Measurements from ENCODE around the gene NBEAL2.

The NBEAL2 gene

GRCh38 chr3:46996689-46997452 lies 17.4 kb downstream of the NBEAL2 start:
- Mint-ChIP-seq H3K9me3 (no peaks in the 10 kb centered on the region), H3K27me3 (no peaks in the 10 kb centered on the region), H3K4me3 (no peak overlapping the region), H3K4me1 (peaks cover 38% of the 10 kb centered on the region), H3K27ac (peak overlapping the region; percentile 12 to 40)
- no peak for DNase-seq
- no peak for ATAC-seq

- no peak for DNase-seq
- Mint-ChIP-seq H3K4me1 (peaks cover 38% of the 10 kb centered on the region), H3K9me3 (no peaks in the 10 kb centered on the region), H3K4me3 (no peak overlapping the region), H3K27ac (no peak overlapping the region), H3K27me3 (no peaks in the 10 kb centered on the region)
- no peak for ATAC-seq
Observed at GRCh38 chr3:46997453-46998091, 18.1 kb downstream of the NBEAL2 start.

- no peaks in the 10 kb centered on the region for H3K9me3 Mint-ChIP-seq
- H3K27ac Mint-ChIP-seq: peak overlapping the region in 1 of 2 donors; percentile 76
- no peak overlapping the region for H3K4me3 Mint-ChIP-seq
- ATAC-seq (peak; percentile 68), DNase-seq (peak; percentile 68 to 77)
- H3K27me3 Mint-ChIP-seq: no peaks in the 10 kb centered on the region
- peaks cover 38% of the 10 kb centered on the region for H3K4me1 Mint-ChIP-seq
Observed at GRCh38 chr3:46998121-46998851, 18.8 kb downstream of the NBEAL2 start.

GRCh38 chr3:46998852-46999515 lies 19.5 kb downstream of the NBEAL2 start:
- no peaks in the 10 kb centered on the region for H3K27me3 Mint-ChIP-seq
- H3K27ac Mint-ChIP-seq: peak overlapping the region in 1 of 2 donors; percentile 76
- ATAC-seq (no peak), DNase-seq (no peak)
- peaks cover 38% of the 10 kb centered on the region for H3K4me1 Mint-ChIP-seq
- no peaks in the 10 kb centered on the region for H3K9me3 Mint-ChIP-seq
- no peak overlapping the region for H3K4me3 Mint-ChIP-seq

DNA sequence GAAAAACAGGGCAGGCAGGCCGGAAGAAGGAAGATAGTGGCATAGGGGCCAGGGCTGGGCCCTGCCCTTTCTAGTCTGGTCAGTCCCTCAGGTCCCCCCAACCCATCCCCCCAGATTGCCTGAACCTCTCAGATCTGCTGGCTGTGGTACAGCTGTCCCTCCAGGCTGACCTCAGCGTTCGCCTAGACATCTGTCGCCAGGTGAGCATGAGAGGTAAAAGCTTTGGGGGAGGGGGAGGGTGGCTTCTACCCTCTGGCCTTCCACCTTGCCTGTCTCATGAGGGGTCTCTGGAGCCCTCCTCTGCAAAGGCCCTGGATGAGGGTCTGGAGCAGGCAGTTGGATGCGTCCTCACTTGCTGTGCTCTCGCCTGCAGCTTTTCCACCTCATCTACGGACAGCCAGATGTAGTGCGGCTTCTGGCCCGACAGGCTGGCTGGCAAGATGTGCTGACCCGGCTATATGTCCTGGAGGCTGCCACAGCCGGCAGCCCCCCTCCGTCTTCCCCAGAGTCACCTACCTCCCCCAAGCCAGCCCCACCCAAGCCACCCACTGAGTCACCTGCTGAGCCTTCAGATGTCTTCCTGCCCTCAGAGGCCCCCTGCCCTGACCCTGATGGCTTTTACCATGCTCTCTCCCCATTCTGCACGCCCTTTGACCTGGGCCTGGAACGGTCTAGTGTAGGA lies 20.2 kb downstream of the NBEAL2 start:
- no peaks in the 10 kb centered on the region for H3K9me3 Mint-ChIP-seq
- peaks cover 38% of the 10 kb centered on the region for H3K4me1 Mint-ChIP-seq
- no peak overlapping the region for H3K4me3 Mint-ChIP-seq
- DNase-seq: no peak
- ATAC-seq: no peak
- no peak overlapping the region for H3K27ac Mint-ChIP-seq
- H3K27me3 Mint-ChIP-seq: no peaks in the 10 kb centered on the region

GRCh38 chr3:47000198-47000815 lies 20.8 kb downstream of the NBEAL2 start:
- DNase-seq (no peak), ATAC-seq (no peak)
- Mint-ChIP-seq H3K4me1 (peaks cover 38% of the 10 kb centered on the region), H3K4me3 (no peak overlapping the region), H3K9me3 (no peaks in the 10 kb centered on the region), H3K27me3 (no peaks in the 10 kb centered on the region), H3K27ac (no peak overlapping the region)

DNA sequence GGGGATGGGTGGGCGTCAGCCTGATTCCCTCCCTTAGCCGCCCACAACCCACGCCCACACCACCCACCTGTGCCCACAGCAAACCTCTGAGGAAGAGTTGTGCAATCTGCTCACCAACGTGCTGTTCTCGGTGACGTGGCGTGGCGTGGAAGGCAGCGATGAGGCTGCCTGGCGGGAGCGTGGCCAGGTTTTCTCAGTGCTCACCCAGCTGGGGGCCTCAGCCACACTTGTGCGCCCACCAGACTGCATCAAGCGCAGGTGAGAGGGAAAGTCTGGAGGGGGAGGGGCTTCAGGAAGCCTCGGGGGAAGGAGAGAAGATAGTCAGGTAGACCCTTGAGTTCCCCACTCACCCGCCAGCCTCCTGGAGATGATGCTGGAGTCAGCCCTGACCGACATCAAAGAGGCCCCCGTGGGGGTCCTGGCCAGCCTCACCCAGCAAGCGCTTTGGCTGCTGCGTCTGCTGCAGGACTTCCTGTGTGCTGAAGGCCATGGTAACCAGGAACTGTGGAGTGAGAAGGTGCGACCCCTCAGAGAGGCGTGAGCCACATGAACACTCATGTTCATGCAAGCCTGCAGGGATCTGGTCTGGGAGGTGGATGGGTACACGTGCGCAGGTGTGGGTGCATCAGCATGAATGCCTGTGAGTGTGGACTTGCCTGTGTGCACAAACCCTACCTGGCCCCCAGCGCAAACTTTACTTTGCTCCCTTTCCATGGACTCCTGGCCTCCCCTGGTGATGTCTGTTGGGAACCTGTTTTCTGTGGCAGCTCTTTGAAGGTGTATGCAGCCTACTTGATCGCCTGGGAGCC lies 21.7 kb downstream of the NBEAL2 start:
- Mint-ChIP-seq H3K4me3 (no peak overlapping the region), H3K4me1 (peaks cover 38% of the 10 kb centered on the region), H3K27ac (no peak overlapping the region), H3K27me3 (no peaks in the 10 kb centered on the region), H3K9me3 (no peaks in the 10 kb centered on the region)
- ATAC-seq (no peak), DNase-seq (no peak)

DNA sequence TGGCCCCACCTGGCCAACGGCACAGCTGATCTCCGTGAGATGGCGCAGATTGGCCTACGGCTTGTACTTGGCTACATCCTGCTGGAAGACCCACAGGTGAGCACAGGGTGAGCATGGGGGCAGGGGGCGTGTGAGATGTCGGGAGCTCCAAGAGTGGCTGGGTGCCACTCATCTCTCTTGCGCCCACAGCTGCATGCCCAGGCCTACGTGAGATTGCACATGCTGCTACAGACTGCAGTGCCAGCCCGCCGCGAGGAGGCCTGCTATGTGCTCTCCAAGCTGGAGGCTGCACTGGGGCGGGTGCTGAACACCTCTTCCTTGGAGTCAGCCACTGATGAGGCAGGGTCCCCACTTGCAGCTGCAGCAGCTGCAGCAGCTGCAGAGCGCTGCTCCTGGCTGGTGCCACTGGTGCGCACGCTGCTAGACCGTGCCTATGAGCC lies 22.3 kb downstream of the NBEAL2 start:
- Mint-ChIP-seq H3K4me1 (peaks cover 33% of the 10 kb centered on the region), H3K27ac (no peak overlapping the region), H3K4me3 (no peak overlapping the region), H3K27me3 (no peaks in the 10 kb centered on the region), H3K9me3 (no peaks in the 10 kb centered on the region)
- no peak for ATAC-seq
- no peak for DNase-seq

- H3K9me3 Mint-ChIP-seq: no peaks in the 10 kb centered on the region
- H3K4me1 Mint-ChIP-seq: peaks cover 26% of the 10 kb centered on the region
- DNase-seq (no peak), ATAC-seq (no peak)
- H3K27ac Mint-ChIP-seq: peak overlapping the region; percentile 19 to 84
- no peaks in the 10 kb centered on the region for H3K27me3 Mint-ChIP-seq
- H3K4me3 Mint-ChIP-seq: no peak overlapping the region
Observed at GRCh38 chr3:47002171-47003055, 22.9 kb downstream of the NBEAL2 start.

- H3K9me3 Mint-ChIP-seq: no peaks in the 10 kb centered on the region
- ATAC-seq (no peak), DNase-seq (no peak)
- no peak overlapping the region for H3K27ac Mint-ChIP-seq
- no peak overlapping the region for H3K4me3 Mint-ChIP-seq
- peaks cover 20% of the 10 kb centered on the region for H3K4me1 Mint-ChIP-seq
- no peaks in the 10 kb centered on the region for H3K27me3 Mint-ChIP-seq
Observed at GRCh38 chr3:47003056-47003410, 23.6 kb downstream of the NBEAL2 start.

DNA sequence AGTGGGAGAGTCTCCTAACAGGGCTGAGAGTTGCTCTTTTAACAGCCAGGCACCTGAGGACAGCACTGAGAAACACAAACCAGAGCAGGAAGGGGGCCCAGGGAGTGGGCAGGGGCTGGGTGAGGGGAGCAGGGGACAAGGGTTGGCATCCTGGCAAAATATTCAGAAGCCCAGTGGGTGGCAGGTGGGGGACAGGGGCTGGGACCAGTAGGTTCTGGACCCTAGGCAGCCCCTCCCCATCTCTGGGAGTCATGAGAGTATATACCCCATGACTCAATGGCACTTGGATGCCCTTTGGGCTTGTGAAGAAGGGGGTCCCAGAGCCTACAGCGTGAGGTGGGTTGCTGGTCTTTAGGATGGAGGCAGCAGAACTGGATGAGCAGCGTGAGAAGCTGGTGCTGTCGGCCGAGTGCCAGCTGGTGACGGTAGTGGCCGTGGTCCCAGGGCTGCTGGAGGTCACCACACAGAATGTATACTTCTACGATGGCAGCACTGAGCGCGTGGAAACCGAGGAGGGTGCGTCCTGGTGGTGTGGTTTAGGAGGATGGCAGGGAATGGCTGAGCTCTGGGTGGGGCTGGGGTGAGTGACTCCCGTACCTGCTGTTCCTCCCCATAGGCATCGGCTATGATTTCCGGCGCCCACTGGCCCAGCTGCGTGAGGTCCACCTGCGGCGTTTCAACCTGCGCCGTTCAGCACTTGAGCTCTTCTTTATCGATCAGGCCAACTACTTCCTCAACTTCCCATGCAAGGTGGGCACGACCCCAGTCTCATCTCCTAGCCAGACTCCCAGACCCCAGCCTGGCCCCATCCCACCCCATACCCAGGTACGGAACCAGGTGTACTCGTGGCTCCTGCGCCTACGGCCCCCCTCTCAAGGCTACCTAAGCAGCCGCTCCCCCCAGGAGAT lies 24.2 kb downstream of the NBEAL2 start:
- Mint-ChIP-seq H3K4me1 (peaks cover 13% of the 10 kb centered on the region), H3K9me3 (no peaks in the 10 kb centered on the region), H3K27me3 (no peaks in the 10 kb centered on the region), H3K27ac (no peak overlapping the region), H3K4me3 (no peak overlapping the region)
- DNase-seq: no peak
- ATAC-seq: no peak

DNA sequence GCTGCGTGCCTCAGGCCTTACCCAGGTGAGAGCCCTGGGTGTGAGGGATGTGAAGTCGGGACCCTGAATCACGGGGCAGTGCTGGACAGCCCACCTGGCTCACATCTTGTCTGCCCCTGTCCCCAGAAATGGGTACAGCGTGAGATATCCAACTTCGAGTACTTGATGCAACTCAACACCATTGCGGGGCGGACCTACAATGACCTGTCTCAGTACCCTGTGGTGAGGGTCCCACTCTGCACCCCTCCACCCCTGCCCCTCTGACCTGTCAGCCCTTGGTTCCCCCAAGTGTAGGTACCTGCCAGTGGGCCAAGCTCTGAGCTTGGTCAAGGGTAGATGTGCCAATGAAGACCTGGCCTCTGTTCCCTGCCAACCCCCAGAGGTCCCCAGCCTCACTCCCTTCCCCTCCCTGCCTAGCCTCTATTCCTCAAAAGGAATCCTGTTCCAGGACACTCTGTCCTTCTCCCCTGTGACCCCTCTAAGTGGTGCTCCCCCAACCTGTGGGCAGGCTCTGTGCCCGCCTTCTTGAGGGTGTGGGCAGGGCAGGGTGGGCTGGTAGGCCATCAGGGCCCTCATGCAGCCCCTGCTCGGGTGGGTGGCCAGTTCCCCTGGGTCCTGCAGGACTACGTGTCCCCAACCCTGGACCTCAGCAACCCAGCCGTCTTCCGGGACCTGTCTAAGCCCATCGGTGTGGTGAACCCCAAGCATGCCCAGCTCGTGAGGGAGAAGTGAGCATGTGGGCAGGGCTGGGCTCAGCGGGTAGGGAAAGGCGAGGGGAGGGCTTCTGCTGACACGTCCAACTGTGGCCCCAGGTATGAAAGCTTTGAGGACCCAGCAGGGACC lies 25.1 kb downstream of the NBEAL2 start:
- DNase-seq (no peak), ATAC-seq (no peak)
- Mint-ChIP-seq H3K9me3 (no peaks in the 10 kb centered on the region), H3K4me3 (no peak overlapping the region), H3K27ac (no peak overlapping the region), H3K4me1 (peaks cover 15% of the 10 kb centered on the region), H3K27me3 (no peaks in the 10 kb centered on the region)
